ENCODE results near the gene TMUB2.

GRCh38 chr17:44193326-44194084 is 6.7 kb downstream of the TMUB2 start:
- TF ChIP-seq EZH2 (IDR thresholded peaks at IDR 0.05; ENCODE audit: insufficient read depth, poor library complexity, severe bottlenecking) (no peak), EZH2phosphoT487 (IDR thresholded peaks at IDR 0.05; ENCODE audit: insufficient read depth, low read depth) (no peak)
